ENCODE data around the gene ABHD16B. TPM values are rescaled to one million over a fixed set of nuclear protein-coding genes. Genes with fewer than 3 reads are reported as not detected.

ABHD16B gene
- total and polyA plus RNA-seq, 2 donors (not counting 3 experiments of a cell fraction or from before 2014, with no cell fraction given), result not detected

DNA sequence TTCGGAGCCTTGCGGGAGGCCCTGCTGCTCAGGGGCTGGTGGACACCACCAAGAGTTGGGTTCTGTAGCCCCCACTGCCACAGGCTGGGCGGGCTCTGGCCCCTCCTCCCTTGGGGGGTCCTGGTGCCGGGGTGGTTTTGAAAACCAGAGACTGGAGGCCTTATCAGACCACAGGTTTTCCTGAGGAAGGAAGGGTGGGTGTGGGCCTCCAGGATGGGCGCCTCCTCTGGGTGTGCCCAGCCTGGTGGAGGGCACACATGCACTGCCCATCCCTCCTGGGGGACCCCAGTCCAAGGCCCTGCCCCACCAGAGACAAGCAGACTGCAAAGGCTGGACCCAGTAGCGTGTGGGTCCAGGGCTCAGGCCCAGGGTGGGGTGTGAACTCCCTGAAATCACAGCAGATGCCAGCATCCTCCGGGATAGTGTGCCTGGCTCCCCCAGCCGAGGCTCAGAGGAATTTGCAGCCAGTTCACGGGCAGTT lies 16.7 kb upstream of the ABHD16B start:
- CTCF ChIA-PET, result no interaction called here
- intact Hi-C loops (cut with micrococcal nuclease), result no loop called here
- no peaks in the 10 kb centered on the region for H3K9me3 ChIP-seq (replicated peaks; ENCODE audit: control insufficient read depth, insufficient read depth, low read length)
- H3K4me3 ChIP-seq (replicated peaks in 1 of 3; ENCODE audit: insufficient read depth in 1 of 3, low read depth in 1 of 3, low read length in 3 of 3), result no peak overlapping the region
- H3K4me2 ChIP-seq (ENCODE audit: insufficient read depth, low read length), result no peak overlapping the region
- FAIRE-seq (no peak), DNase-seq (ENCODE audit: low read depth, low spot score) (no peak)
- dilution Hi-C loops (cut with MboI; ENCODE audit: extremely low pct_ligation_motif_present, low sequenced_read_pairs), result no loop called here
- no peak overlapping the region for H3K27ac ChIP-seq (ENCODE audit: insufficient read depth, low read depth, low read length)
- no peaks in the 10 kb centered on the region for H3K79me2 ChIP-seq (ENCODE audit: control insufficient read depth, insufficient read depth, low read length)
- H4K20me1 ChIP-seq (replicated peaks; ENCODE audit: control insufficient read depth, extremely low read depth, insufficient read depth, low read length), result no peaks in the 10 kb centered on the region
- no peak overlapping the region for H2AFZ ChIP-seq (ENCODE audit: low read depth, low read length)
- TF ChIP-seq FOS (IDR thresholded peaks at IDR 0.05; ENCODE audit: borderline replicate concordance, insufficient read depth, low read length), result no peak
- no peak for TF ChIP-seq POLR2AphosphoS5 (IDR thresholded peaks at IDR 0.05; ENCODE audit: insufficient read depth, low read depth, low read length)
- TF ChIP-seq, protein P1, sequence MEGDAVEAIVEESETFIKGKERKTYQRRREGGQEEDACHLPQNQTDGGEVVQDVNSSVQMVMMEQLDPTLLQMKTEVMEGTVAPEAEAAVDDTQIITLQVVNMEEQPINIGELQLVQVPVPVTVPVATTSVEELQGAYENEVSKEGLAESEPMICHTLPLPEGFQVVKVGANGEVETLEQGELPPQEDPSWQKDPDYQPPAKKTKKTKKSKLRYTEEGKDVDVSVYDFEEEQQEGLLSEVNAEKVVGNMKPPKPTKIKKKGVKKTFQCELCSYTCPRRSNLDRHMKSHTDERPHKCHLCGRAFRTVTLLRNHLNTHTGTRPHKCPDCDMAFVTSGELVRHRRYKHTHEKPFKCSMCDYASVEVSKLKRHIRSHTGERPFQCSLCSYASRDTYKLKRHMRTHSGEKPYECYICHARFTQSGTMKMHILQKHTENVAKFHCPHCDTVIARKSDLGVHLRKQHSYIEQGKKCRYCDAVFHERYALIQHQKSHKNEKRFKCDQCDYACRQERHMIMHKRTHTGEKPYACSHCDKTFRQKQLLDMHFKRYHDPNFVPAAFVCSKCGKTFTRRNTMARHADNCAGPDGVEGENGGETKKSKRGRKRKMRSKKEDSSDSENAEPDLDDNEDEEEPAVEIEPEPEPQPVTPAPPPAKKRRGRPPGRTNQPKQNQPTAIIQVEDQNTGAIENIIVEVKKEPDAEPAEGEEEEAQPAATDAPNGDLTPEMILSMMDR (IDR thresholded peaks at IDR 0.05; ENCODE audit: extremely low read depth in 1 of 2, insufficient read depth in 1 of 2, low read depth in 1 of 2, low read length in 2 of 2), result no peak
- no peak for TF ChIP-seq EZH2 (IDR thresholded peaks at IDR 0.05; ENCODE audit: borderline replicate concordance, low read depth, low read length, severe bottlenecking)
- no peak for TF ChIP-seq POLR2A (IDR thresholded peaks at IDR 0.05; ENCODE audit: low read depth, low read length)
- TF ChIP-seq, protein P2, sequence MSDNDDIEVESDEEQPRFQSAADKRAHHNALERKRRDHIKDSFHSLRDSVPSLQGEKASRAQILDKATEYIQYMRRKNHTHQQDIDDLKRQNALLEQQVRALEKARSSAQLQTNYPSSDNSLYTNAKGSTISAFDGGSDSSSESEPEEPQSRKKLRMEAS (IDR thresholded peaks at IDR 0.05; ENCODE audit: insufficient read depth, insufficient read length), result no peak
- TF ChIP-seq MYC (IDR thresholded peaks at IDR 0.05; ENCODE audit: low read depth, low read length), result no peak
- TF ChIP-seq JUN (IDR thresholded peaks at IDR 0.05; ENCODE audit: borderline replicate concordance, insufficient read depth, insufficient read length, low read depth), result no peak
- TF ChIP-seq GATA2 (IDR thresholded peaks at IDR 0.05; ENCODE audit: insufficient read depth, insufficient read length, low read depth, low read length), result no peak
- H3K4me1 ChIP-seq (ENCODE audit: control insufficient read depth, extremely low read depth, insufficient read depth, low read length), result peaks cover 25% of the 10 kb centered on the region
- POLR2A ChIA-PET, result no interaction called here
- H3K27me3 ChIP-seq (ENCODE audit: control insufficient read depth in 2 of 2, insufficient read depth in 2 of 2, low read length in 2 of 2), result no peaks in the 10 kb centered on the region
- no peak overlapping the region for H3K9ac ChIP-seq (replicated peaks; ENCODE audit: extremely low read depth, insufficient read depth, low read length)
- no peaks in the 10 kb centered on the region for H3K9me1 ChIP-seq (replicated peaks; ENCODE audit: control insufficient read depth, extremely low read depth, insufficient read depth, low read length)
- no TSS peak for BruUV-seq (replicated peaks)
- H3K36me3 ChIP-seq (ENCODE audit: control insufficient read depth in 2 of 2, extremely low read depth in 1 of 2, insufficient read depth in 2 of 2, low read length in 2 of 2), result no peaks in the 10 kb centered on the region

Data from endothelial cell of umbilical vein (primary cell).